ENCODE data around the gene EPHB1.

DNA sequence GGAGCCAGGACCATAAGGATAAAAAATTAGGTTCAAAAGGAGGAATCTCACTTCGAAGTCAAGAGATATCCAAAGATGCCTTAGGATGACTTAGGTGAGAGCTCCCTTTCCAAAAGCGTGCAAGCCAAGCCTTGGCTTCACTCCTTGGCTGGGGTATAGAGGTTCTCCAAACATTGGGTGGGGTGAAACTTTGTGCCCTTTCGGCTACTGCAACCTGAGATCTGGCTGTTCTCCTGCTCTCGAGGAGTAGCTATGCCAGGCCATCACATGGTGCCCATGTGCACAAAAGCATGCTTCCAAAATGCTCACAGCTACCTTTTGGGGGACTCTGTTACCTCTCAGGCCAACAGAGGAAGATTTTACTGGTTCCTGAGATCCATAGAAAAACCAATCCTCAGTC is 373.8 kb downstream of the EPHB1 start:
- TF ChIP-seq CTCF (conservative IDR thresholded peaks at IDR 0.05) (no peak), ZFX (IDR thresholded peaks at IDR 0.05) (no peak)

All from C4-2B (cell line).